Lower lobe of right lung (tissue), 2 donors: ENCODE data around the gene XPO5. TPM values are rescaled to one million over a fixed set of nuclear protein-coding genes. Genes with fewer than 3 reads are reported as not detected.
A peak's percentile ranks its signal among the peaks of the same experiment; 100 is the strongest.

ENCODE experiments used
- ATAC-seq, 2 donors: fragments of 200-7000 bp; cut with Tn5 transposase; one replicate each; pipeline ENCODE4 v1.9.1; 2020 to 2022; ENCODE audit warnings: mild to moderate bottlenecking in 2 of 2, moderate library complexity in 2 of 2
- DNase-seq: peaks from one replicate; pipeline ENCODE4 v3.0.0-alpha.2; 2020
- H3K27ac ChIP-seq: fragments of 200-600 bp; one replicate; pipeline ENCODE4 v1.8.0; 2022
- H3K27me3 ChIP-seq: fragments of 200-600 bp; one replicate; pipeline ENCODE4 v1.8.0; 2022; ENCODE audit warnings: low read depth
- H3K36me3 ChIP-seq: fragments of 200-600 bp; one replicate; pipeline ENCODE4 v1.8.0; 2022; ENCODE audit warnings: mild to moderate bottlenecking
- H3K4me1 ChIP-seq: fragments of 200-600 bp; one replicate; pipeline ENCODE4 v1.8.0; 2022
- H3K4me3 ChIP-seq: fragments of 200-600 bp; one replicate; pipeline ENCODE4 v1.8.0; 2022; ENCODE audit warnings: mild to moderate bottlenecking
- H3K9me3 ChIP-seq: fragments of 200-600 bp; one replicate; pipeline ENCODE4 v1.8.0; 2022
- CTCF ChIP-seq: fragments of 200-600 bp; IDR thresholded peaks from one replicate; pipeline ENCODE4 v1.8.0; 2022; ENCODE audit warnings: antibody characterized with exemption, mild to moderate bottlenecking
- intact Hi-C: fragments of 100-400 bp; cut with DNase I; formaldehyde crosslinking; loops from one replicate; pipeline ENCODE4 v1.11.0; 2022
- total RNA-seq: library from RNA; stranded (reverse); fragmentation: NEBNext Ultra II Directional; extraction: Animal tissue kit (Norgen Biotek cat#: 25700); gene quantifications from one replicate; pipeline ENCODE4 v1.2.1, GENCODE V29; 2021
- donor health status: DM: no; HTN: yes; CAD: no; lungs with severe emphysema.

Gene XPO5
- total RNA-seq, 1 donor from 2014 or later: 29.9 TPM

- no peaks in the 10 kb centered on the region for H3K9me3 ChIP-seq
- no peaks in the 10 kb centered on the region for H3K27me3 ChIP-seq
- H3K4me3 ChIP-seq: no peak overlapping the region
- DNase-seq (no peak), ATAC-seq (no peak)
- H3K4me1 ChIP-seq: peaks cover 40% of the 10 kb centered on the region
- intact Hi-C loops: no loop called here
- no peak overlapping the region for H3K27ac ChIP-seq
- TF ChIP-seq CTCF: no peak
- peaks cover 41% of the 10 kb centered on the region for H3K36me3 ChIP-seq
These were observed 78.8 kb downstream of the XPO5 start for GRCh38 chr6:43497129-43497396.

- H3K27me3 ChIP-seq: no peaks in the 10 kb centered on the region
- H3K4me1 ChIP-seq: peaks cover 45% of the 10 kb centered on the region
- no peak for DNase-seq
- TF ChIP-seq CTCF: peak; percentile 51
- peaks cover 40% of the 10 kb centered on the region for H3K36me3 ChIP-seq
- peak; percentile 25 to 27 for ATAC-seq
- H3K27ac ChIP-seq: no peak overlapping the region
- intact Hi-C loops: no loop called here
- H3K9me3 ChIP-seq: no peaks in the 10 kb centered on the region
- no peak overlapping the region for H3K4me3 ChIP-seq
These were observed 79.3 kb downstream of the XPO5 start for GRCh38 chr6:43496370-43497128.

- no peak overlapping the region for H3K27ac ChIP-seq
- peak; percentile 11 for TF ChIP-seq CTCF
- H3K9me3 ChIP-seq: no peaks in the 10 kb centered on the region
- no peaks in the 10 kb centered on the region for H3K27me3 ChIP-seq
- DNase-seq (no peak), ATAC-seq (peak in 1 of 2 donors; percentile 26)
- H3K4me1 ChIP-seq: peaks cover 47% of the 10 kb centered on the region
- H3K4me3 ChIP-seq: no peak overlapping the region
- H3K36me3 ChIP-seq: peaks cover 30% of the 10 kb centered on the region
- intact Hi-C loops: no loop called here
These were observed 80.4 kb downstream of the XPO5 start for GRCh38 chr6:43495409-43495941.

- no peak for ATAC-seq
- no peak overlapping the region for H3K27ac ChIP-seq
- H3K4me1 ChIP-seq: peaks cover 40% of the 10 kb centered on the region
- H3K4me3 ChIP-seq: no peak overlapping the region
- intact Hi-C loops: no loop called here
- no peaks in the 10 kb centered on the region for H3K27me3 ChIP-seq
- no peak for DNase-seq
- no peak for TF ChIP-seq CTCF
- peaks cover 29% of the 10 kb centered on the region for H3K36me3 ChIP-seq
- no peaks in the 10 kb centered on the region for H3K9me3 ChIP-seq
These were observed 81.1 kb downstream of the XPO5 start for GRCh38 chr6:43494766-43495165.

- H3K27me3 ChIP-seq: no peaks in the 10 kb centered on the region
- H3K4me3 ChIP-seq: no peak overlapping the region
- peaks cover 37% of the 10 kb centered on the region for H3K4me1 ChIP-seq
- TF ChIP-seq CTCF: no peak
- no peaks in the 10 kb centered on the region for H3K9me3 ChIP-seq
- no peak for DNase-seq
- peaks cover 26% of the 10 kb centered on the region for H3K36me3 ChIP-seq
- no peak for ATAC-seq
- H3K27ac ChIP-seq: no peak overlapping the region
- intact Hi-C loops: no loop called here
These were observed 81.5 kb downstream of the XPO5 start for GRCh38 chr6:43494321-43494720.
